Astrocyte (in vitro differentiated cells and primary cell): Measurements from ENCODE around the gene DLGAP5. TPM values are rescaled to one million over a fixed set of nuclear protein-coding genes. Genes with fewer than 3 reads are reported as not detected.

Experiments
- DNase-seq: peaks from one replicate; pipeline ENCODE4 v3.0.0-alpha.2; 2010; ENCODE audit warnings: low read depth
- FAIRE-seq: peaks from 2 replicates; lab custom pipeline; 2011; peaks lifted over from hg19 to GRCh38; lab: Jason Lieb, UNC
- H2AFZ ChIP-seq: 2 replicates; pipeline ENCODE4 v1.6.0; 2012; ENCODE audit warnings: low read depth, low read length, inconsistent platforms
- H3K27ac ChIP-seq: 2 replicates; pipeline ENCODE4 v1.5.1; 2011; ENCODE audit warnings: low read depth, low read length, inconsistent platforms
- H3K27me3 ChIP-seq: 2 replicates; pipeline ENCODE4 v1.6.0; 2011; ENCODE audit warnings: low read length, inconsistent platforms; ENCODE audit not compliant: insufficient read depth
- H3K36me3 ChIP-seq: 2 replicates; pipeline ENCODE4 v1.5.1; 2011; ENCODE audit warnings: low read length, inconsistent platforms; ENCODE audit not compliant: insufficient read depth
- H3K4me1 ChIP-seq: 2 replicates; pipeline ENCODE4 v1.5.1; 2011; ENCODE audit warnings: low read length, inconsistent platforms; ENCODE audit not compliant: insufficient read depth
- H3K4me2 ChIP-seq: 2 replicates; pipeline ENCODE4 v1.6.0; 2012; ENCODE audit warnings: low read length, inconsistent platforms
- H3K4me3 ChIP-seq: 2 replicates; pipeline ENCODE4 v1.5.1; 2011; ENCODE audit warnings: low read depth, mild to moderate bottlenecking, low read length, inconsistent platforms; ENCODE audit not compliant: insufficient read depth
- H3K79me2 ChIP-seq: 2 replicates; pipeline ENCODE4 v1.6.0; 2012; ENCODE audit warnings: mild to moderate bottlenecking, low read length, inconsistent platforms; ENCODE audit not compliant: insufficient read depth
- H3K9ac ChIP-seq: 2 replicates; pipeline ENCODE4 v1.6.0; 2012; ENCODE audit warnings: mild to moderate bottlenecking, low read length, inconsistent platforms
- H3K9me3 ChIP-seq: 2 replicates; pipeline ENCODE4 v1.5.1; 2012; ENCODE audit warnings: low read depth, mild to moderate bottlenecking, low read length, inconsistent platforms; ENCODE audit not compliant: insufficient read depth
- H4K20me1 ChIP-seq: 2 replicates; pipeline ENCODE4 v1.6.0; 2012; ENCODE audit warnings: low read length, inconsistent platforms; ENCODE audit not compliant: insufficient read depth
- H3K27ac Mint-ChIP-seq: one replicate; pipeline ENCODE4 v1.8.0; 2021; ENCODE audit warnings: mild to moderate bottlenecking, mixed read lengths; ENCODE audit not compliant: unreplicated experiment
- H3K27me3 Mint-ChIP-seq: one replicate; pipeline ENCODE4 v1.8.0; 2021; ENCODE audit warnings: low read depth, mixed read lengths; ENCODE audit not compliant: unreplicated experiment
- H3K36me3 Mint-ChIP-seq: one replicate; pipeline ENCODE4 v1.8.0; 2021; ENCODE audit warnings: low read depth, mixed read lengths; ENCODE audit not compliant: unreplicated experiment
- H3K4me1 Mint-ChIP-seq: one replicate; pipeline ENCODE4 v1.8.0; 2021; ENCODE audit warnings: low read depth, mixed read lengths; ENCODE audit not compliant: unreplicated experiment
- H3K4me3 Mint-ChIP-seq: one replicate; pipeline ENCODE4 v1.8.0; 2021; ENCODE audit warnings: mild to moderate bottlenecking, moderate library complexity, mixed read lengths; ENCODE audit not compliant: unreplicated experiment
- H3K9me3 Mint-ChIP-seq: one replicate; pipeline ENCODE4 v1.8.0; 2021; ENCODE audit warnings: mild to moderate bottlenecking, mixed read lengths; ENCODE audit not compliant: unreplicated experiment
- CTCF ChIP-seq: IDR thresholded peaks from 2 replicates; pipeline ENCODE4 v1.5.1; 2011; ENCODE audit warnings: low read depth, mild to moderate bottlenecking, inconsistent platforms, low read length, moderate library complexity; ENCODE audit not compliant: insufficient read depth
- EZH2 ChIP-seq: IDR thresholded peaks from 2 replicates; pipeline ENCODE4 v1.6.1; 2012; ENCODE audit warnings: mild to moderate bottlenecking, low read length, inconsistent platforms; ENCODE audit not compliant: insufficient read depth
- total RNA-seq: library from RNA; stranded (reverse); gene quantifications from 2 replicates; pipeline ENCODE4 v1.2.1, GENCODE V29; 2021

Gene DLGAP5
- total RNA-seq, 1 donor from 2014 or later: 5.4 TPM

GRCh38 chr14:55228261-55228660 is 36.9 kb upstream of the DLGAP5 start:
- H3K4me1 Mint-ChIP-seq: no peaks in the 10 kb centered on the region
- Histone ChIP-seq H4K20me1 (no peaks in the 10 kb centered on the region), H3K4me1 (no peaks in the 10 kb centered on the region), H3K36me3 (no peaks in the 10 kb centered on the region), H3K79me2 (no peaks in the 10 kb centered on the region), H3K27me3 (peaks cover 10% of the 10 kb centered on the region), H3K27ac (no peak overlapping the region), H3K9ac (no peak overlapping the region), H2AFZ (no peak overlapping the region), H3K4me3 (no peak overlapping the region), H3K4me2 (no peak overlapping the region), H3K9me3 (no peaks in the 10 kb centered on the region)
- DNase-seq (no peak), FAIRE-seq (no peak)
- no peak overlapping the region for H3K4me3 Mint-ChIP-seq
- peaks cover 11% of the 10 kb centered on the region for H3K27me3 Mint-ChIP-seq
- H3K9me3 Mint-ChIP-seq: peaks cover 14% of the 10 kb centered on the region
- no peak for TF ChIP-seq EZH2
- no peak for TF ChIP-seq CTCF
- H3K36me3 Mint-ChIP-seq: no peaks in the 10 kb centered on the region
- H3K27ac Mint-ChIP-seq: no peak overlapping the region

DNA sequence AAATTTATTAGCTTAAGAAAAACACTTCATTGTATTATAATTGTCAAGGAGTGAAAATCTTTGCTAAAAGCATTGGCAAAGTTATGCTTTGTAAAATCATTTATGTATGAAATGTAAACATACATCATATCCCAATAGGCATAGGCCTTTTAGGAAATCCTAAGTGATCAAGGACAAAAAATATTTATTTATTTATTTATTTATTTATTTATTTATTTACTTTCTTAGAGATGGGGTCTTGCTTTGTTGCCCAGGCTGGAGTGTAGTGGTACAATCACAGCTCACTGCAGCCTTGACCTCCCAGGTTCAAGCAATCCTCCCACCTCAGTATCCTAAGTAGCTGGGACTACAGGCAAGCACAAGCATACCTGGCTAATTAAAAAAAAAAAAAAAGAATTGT is 32.0 kb upstream of the DLGAP5 start:
- no peaks in the 10 kb centered on the region for H3K79me2 ChIP-seq
- H2AFZ ChIP-seq: no peak overlapping the region
- H3K27me3 ChIP-seq: no peaks in the 10 kb centered on the region
- TF ChIP-seq EZH2 (no peak), CTCF (no peak)
- FAIRE-seq (no peak), DNase-seq (no peak)
- Mint-ChIP-seq H3K4me1 (peaks cover 4% of the 10 kb centered on the region), H3K36me3 (no peaks in the 10 kb centered on the region), H3K27me3 (no peaks in the 10 kb centered on the region), H3K27ac (no peak overlapping the region), H3K4me3 (no peak overlapping the region), H3K9me3 (peaks cover 10% of the 10 kb centered on the region)
- no peak overlapping the region for H3K4me2 ChIP-seq
- H3K27ac ChIP-seq: no peak overlapping the region
- no peak overlapping the region for H3K9ac ChIP-seq
- H3K36me3 ChIP-seq: no peaks in the 10 kb centered on the region
- H3K9me3 ChIP-seq: no peaks in the 10 kb centered on the region
- no peaks in the 10 kb centered on the region for H4K20me1 ChIP-seq
- H3K4me1 ChIP-seq: no peaks in the 10 kb centered on the region
- no peak overlapping the region for H3K4me3 ChIP-seq

- no peak for TF ChIP-seq EZH2
- no peak for TF ChIP-seq CTCF
- Histone ChIP-seq H3K4me1 (no peaks in the 10 kb centered on the region), H3K79me2 (no peaks in the 10 kb centered on the region), H3K27me3 (no peaks in the 10 kb centered on the region), H3K9ac (no peak overlapping the region), H3K27ac (no peak overlapping the region), H3K9me3 (no peaks in the 10 kb centered on the region), H3K36me3 (no peaks in the 10 kb centered on the region), H2AFZ (no peak overlapping the region), H3K4me2 (no peak overlapping the region), H3K4me3 (no peak overlapping the region), H4K20me1 (no peaks in the 10 kb centered on the region)
- H3K9me3 Mint-ChIP-seq: peaks cover 9% of the 10 kb centered on the region
- H3K4me1 Mint-ChIP-seq: peaks cover 4% of the 10 kb centered on the region
- no peaks in the 10 kb centered on the region for H3K36me3 Mint-ChIP-seq
- FAIRE-seq (no peak), DNase-seq (no peak)
- H3K27ac Mint-ChIP-seq: no peak overlapping the region
- no peaks in the 10 kb centered on the region for H3K27me3 Mint-ChIP-seq
- no peak overlapping the region for H3K4me3 Mint-ChIP-seq
These were observed 30.6 kb upstream of the DLGAP5 start for GRCh38 chr14:55221968-55222367.
